Stimulated activated CD4-positive, alpha-beta T cell treated with anti-CD3 and anti-CD28 coated beads, TNF-alpha, amount 100 ng/mL, for 24 hours (primary cell): ENCODE results near the gene PPM1H.
"Not testable (repeated sequence)": the region's sequence is repeated elsewhere in the genome, so short reads cannot be mapped to it uniquely, and the experiment has no call there.

Experiments used
- DNase-seq, 3 experiments: peaks; one replicate each; pipeline ENCODE4 v3.0.0-alpha.2; 2020; ENCODE audit warnings: low read depth in 3 of 3

Gene PPM1H

DNA sequence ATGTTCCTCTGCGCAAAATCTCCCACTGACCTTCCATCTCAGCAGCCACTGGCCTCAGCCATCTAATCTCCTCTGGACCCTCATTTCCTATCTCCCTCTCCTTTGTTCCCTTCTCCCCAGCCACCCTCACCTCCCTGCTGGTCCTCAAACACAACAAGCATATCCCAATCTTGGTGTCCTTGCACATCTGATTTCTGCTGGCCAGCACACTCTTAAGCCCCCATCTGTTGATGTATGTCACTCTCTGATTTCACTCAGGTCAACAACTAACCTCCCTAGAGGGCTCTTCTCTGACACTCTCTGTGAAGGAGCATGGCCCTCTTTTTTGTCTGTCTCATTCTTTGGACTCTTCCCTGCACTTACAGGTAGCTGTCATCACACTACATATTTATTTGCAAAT is 25.6 kb downstream of the PPM1H start:
- no peak for DNase-seq

DNA sequence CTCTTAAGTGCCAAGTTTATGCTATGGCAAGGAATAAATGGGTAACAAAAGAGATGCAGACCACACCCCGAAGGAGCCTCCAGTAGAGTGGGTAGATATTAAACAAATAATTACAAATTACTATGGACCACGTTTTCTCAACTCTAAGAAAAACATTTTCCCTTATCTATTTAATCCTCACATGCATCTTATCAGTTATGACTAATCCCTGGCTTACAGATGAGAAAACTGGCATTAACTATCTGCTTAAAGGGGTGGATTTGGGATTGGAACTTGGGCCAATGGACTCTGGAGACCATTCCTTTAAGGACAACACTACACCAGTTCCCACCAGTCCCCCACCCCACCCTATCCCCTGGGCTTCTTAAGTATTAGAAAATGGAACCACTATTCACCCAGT is 26.3 kb downstream of the PPM1H start:
- DNase-seq = no peak

DNA sequence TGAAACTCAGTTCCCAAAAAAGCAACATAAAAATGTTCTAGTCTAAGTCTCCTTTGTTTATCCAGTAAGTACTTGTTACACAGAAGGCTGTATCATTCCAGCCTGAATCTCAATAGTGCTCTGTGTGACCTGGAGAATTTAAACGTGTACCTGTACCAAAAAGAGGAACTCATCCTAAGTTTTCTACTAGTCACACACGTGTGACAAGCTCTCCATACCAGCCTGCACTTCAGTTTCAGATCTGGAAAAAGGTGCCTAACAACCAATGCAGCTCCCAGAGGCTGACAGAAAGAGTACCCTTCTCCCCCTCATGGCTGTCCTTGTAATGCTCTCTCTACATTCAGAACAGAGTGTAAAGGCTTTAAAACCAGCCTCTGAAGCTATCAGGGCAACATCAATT is 27.4 kb downstream of the PPM1H start:
- no peak for DNase-seq

DNA sequence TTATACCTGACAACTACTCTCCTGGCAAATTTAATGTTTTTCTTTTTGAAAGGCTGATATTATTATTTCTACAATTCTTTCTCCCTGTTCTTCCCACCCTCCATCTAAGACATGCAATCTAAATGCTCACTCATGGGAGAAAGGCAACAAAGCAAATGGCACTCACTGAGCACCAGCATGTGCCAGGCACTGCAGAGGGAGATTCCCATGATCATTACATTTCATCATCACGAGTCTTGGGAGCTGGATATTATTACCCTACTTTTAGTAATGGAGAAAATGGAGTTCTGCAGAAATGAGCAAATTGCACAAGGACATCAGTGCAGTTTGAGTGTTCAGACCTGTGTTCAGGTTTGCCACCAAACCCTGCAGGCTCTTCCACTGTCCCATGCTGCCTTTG is 27.9 kb downstream of the PPM1H start:
- no peak for DNase-seq

DNA sequence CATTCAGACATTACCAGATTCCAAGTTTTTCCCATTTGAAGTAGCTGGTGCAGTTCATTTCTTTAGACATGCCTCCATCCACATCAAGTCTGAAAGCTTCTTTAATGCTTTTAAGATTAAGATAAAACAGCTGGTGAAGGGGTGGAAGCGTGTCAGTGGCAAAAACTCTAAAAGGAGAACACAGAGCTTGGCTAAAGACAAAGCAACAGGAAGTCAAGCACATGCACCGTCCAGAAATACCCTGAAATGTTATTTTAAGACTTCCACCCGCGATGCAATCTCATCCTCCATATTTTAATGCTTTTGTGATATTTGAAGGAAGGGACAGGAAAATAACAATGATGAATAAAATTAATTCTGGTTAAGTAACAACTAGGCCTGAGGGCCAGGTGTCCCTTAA is 31.8 kb downstream of the PPM1H start:
- no peak for DNase-seq

DNA sequence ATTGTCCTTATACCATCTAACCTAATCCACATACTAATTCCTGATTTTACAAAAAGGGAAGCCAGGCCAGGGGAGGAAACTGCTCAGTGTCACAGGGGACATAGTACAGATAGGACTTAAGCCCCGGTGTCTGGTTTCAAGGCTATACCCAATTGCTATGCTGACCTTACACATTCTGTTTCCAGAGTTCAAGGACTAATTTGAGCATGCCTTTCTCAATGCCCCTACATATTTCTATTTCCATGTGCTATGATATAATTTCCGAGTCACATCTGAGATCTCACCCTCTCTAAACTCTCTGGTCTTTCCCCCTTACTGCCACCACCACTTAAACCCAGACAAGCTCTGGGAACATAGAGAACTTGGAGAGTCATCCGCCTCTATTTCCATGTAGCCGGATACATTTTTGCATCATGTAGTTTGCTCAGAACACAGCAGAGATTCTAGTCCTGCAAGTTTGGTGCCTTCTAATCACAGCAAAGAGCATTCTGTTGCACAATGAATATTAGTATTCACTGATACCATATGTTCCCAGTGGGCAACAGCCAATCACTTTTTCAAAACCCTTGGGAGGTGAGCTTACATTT is 34.2 kb downstream of the PPM1H start:
- no peak for DNase-seq

DNA sequence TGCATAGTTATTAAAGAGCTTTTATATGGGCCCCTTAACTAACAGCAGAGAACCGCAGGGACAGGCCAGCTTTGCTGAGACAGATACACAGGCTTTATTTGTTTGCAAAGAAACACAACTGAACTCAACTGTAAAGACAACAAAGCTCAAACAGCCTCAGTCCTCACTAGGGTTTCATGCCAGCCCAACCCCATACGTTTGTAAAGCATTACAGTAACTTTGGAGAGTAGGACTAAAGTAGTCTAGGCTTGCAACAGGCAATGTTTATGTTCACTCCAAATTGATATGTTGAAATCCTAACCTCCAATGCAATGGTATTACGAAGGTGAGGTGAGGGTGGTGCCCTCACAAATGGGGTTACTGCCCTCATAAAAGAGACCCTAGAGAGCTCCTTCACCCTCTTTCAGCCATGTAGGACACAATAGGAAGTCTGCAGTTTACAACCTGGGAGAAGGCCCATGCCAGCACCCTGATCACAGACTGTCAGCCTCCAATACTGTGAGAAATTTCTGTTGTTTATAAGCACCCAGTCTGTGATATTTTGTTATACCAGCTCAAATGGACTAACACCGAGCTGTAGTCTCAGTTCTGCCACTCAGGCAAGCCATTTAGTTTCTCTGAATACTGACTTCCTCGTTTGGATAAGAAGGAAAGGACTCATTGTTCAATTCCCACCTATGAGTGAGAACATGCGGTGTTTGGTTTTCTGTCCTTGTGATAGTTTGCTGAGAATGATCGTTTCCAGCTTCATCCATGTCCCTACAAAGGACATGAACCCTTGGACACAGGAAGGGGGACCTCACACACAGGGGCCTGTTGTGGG is 35.2 kb downstream of the PPM1H start:
- DNase-seq = no peak

DNA sequence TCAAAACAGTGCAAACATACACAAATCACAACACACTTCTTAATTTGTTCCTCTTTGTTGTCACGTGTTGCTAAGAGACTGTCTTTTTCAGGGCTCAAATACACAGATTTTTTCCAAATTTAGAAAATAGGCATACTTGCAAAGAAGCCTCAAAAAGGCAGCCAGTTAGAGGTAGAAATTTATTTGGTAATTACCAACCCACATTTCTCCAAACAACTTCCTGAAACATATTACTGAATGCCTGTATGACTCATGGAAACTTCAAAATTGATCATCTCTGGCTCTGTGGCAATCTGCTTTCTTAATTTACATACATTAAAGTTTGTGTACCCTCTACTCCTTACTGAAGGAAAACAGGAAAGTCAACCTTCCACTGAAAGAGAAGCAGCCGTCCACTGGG is 36.4 kb downstream of the PPM1H start:
- DNase-seq = no peak

DNA sequence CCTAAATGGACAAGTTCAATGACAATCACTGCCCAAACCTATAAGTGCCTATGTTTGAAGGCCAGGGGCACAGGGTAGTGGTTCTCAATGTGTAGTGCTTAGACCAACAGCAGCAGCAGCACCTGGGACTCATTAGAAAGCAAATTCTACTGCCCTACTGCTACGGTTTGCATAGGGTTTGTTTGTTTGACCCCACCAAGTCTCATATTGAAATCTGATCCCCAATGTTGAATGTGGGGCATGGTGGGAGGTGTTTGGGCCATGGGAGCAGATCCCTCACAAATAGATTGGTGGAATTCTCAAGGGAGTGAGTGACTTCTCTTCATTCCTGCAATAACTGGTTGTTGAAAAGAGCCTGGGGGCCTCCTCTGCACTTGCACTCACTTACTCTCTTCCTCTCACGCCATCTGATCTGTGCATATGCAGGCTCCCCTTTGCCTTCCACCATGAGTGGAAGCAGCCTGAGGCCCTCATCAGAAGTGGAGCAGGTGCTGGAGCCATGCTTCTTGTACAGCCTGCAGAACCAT is 39.5 kb downstream of the PPM1H start:
- no peak for DNase-seq

DNA sequence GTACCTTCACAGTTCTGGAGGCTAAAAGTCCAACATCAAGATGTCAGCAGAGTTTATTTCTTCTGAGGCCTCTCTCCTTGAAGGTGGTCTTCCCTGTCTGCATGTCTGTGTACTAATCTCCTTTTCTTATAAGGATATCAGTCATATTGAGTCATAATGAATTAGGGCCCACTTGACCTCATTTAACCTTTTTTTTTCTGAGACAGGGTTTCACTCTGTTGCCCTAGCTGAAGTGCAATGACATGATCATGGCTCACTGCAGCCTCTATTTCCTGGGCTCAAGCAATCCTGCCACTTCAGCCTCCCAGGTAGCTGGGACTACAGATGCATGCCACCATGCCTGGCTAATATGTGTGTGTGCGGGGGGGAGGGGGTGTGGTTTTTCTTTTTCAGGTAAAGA is 41.7 kb downstream of the PPM1H start:
- DNase-seq = no peak

DNA sequence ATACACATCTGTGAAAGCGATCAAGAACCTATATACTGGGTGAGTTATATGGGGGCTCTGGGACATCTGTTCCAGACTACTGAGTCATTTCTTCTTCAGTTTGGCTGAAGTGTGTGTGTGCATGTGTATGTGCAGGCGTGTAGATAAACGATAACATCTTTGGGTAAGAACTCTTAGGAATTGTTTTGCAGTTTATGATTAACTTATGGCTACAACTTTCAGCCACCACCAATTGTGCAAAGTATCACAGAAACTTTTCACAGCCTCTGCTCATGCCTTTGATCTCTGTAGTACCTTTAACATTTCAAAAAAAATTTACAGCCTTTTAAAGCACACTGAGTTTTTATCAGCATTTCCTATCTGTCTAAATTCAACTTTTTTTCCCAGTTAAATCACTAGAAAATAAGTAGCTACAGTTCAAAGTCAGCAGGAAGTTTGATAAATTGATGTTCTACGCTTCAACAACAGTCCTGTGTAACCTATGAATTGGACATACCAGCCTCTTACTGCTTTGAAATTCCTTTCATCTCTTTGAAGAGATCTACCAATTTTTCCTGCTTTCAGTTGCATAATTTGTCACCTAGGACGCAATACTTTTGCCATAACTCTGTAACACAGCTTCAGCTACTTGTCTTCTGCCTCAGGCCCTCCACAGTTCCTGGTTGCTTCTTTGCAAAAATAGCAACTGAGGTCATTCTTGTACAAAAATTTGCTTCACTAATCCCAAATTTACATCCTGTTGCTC is 43.0 kb downstream of the PPM1H start:
- DNase-seq = no peak

DNA sequence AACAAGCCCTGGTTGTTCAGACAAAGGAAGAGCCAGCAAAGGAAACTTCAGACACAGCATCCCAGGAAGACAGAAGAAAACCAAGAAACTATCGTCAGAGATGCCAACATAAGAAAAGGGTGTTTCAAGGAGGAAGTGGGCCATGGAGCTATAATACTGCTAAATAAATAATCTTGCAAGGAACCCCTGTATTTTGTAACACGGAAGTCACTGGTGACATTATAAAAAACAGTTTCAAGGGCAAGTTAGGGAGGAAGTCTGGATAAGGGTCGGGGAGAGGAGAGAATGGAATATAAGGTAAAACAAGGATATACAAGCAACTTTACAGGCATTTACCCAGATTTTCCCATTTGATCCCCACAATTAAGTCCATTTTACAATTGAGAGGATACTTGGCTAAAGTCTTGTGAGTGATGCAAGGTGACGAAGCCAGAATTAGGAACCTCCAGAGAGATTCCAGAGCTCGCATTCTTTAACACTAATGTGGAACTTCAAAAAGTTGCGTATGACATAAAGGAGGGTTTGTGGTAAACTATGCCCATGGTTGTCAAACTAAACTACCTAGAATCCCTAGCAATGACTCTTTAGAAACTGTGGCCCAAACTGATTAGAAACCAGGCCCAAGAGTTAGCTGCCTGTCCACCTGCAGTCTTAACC is 46.4 kb downstream of the PPM1H start:
- no peak for DNase-seq

DNA sequence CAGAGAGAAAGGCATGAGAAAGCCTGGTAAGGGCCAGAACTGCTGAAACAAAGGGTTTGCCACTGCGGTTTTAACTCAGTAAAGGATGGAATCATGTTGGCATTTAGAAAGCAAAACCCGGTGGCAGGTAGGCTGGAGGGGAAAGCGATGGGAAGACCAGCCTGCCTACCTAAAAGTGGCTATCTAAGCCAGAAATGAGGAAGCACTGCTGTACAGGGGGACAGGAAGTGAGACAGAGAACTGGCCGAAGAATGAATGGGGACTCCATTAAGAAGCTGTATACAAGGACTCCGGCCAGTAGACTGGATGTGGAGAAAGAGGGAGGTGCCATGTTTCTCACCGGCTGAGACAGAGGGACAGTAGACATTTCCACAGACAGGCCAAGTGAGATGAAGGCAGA is 48.2 kb downstream of the PPM1H start:
- DNase-seq = no peak

DNA sequence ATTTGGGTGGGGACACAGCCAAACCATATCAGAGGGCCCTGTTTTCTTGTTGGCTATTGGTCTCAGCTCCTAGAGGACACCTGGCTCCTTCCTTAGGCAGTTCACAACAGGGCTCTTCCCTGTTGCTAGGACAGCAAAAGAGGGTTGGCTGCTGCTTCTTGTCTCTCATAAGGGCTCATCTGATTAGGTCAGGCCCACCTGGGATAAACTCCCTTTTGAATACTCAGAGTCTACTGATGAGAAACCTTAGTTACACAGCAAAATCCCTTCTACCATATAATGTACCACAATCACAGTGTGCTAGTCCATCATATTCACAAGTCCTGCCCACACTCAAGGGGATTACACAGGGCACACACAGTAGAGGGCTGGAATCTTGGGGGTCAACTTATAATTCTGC is 49.7 kb downstream of the PPM1H start:
- DNase-seq = no peak

DNA sequence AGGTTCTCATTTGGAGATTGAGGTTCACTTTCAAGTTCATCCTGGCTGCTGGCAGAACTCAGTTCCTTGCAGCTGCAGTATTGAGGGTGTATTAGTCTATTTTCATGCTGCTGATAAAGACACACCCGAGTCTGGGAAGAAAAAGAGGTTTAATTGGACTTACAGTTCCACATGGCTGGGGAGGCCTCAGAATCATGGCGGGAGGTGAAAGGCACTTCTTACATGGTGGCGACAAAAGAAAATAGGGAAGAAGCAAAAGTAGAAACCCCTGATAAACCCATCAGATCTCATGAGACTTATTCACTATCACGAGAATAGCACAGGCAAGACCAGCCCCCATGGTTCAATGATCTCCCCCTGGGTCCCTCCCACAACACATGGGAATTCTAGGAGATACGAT is 50.1 kb downstream of the PPM1H start:
- not testable (repeated sequence) for DNase-seq

DNA sequence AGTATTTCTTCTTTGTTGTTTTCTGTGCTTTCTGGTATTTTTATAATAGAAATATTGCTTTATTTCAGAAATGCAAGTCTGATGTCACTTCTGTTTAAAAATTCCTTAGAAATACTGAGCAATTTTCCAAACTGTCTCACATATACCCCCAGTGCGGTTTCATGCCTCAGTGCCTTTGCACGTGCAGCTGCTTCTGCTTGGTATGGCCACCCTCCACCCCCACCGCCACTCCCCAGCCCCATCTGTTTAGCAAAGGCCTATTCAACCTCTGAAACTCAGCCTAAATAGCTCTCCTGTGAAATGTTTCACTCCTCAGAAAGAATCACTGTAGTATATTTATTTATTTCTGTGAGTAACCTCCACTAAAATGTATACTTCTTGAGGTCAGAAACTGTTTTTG is 52.3 kb downstream of the PPM1H start:
- DNase-seq = no peak

DNA sequence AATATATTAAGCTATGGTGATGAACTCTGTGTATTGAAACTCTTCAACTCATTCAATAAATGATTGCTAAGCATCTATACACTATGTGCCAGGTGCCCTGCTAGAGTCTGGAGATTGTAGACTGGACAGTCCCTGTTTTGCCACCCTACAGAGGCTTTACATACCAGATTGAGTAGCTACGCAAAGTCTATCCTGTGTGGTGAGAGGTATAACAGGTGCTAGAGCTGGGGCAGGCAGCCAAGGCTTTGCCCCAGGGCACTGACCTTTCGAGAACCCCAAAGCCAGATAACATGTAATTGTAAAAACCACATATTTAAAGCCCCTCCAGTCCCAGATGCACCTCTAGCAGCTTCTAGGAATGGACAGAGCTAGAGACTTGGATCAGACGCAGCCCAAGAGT is 52.8 kb downstream of the PPM1H start:
- DNase-seq = no peak

DNA sequence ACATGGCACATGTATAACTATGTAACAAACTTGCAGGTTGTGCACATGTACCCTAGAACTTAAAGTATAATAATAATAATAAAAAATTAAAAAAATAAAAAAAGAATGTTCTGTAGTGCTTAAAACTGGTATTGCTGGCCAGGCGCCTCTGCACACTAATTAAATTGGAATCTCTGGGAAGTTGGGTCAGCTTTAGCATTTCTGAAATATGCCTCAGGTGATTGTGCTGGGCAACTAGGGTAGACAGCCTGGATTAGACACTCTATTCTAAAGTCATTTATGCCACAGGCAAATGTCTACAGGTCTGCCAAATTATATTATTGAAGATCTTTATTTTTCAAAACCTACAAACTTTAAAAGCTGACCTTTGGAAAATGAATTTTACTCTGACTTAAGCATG is 55.3 kb downstream of the PPM1H start:
- no peak for DNase-seq

DNA sequence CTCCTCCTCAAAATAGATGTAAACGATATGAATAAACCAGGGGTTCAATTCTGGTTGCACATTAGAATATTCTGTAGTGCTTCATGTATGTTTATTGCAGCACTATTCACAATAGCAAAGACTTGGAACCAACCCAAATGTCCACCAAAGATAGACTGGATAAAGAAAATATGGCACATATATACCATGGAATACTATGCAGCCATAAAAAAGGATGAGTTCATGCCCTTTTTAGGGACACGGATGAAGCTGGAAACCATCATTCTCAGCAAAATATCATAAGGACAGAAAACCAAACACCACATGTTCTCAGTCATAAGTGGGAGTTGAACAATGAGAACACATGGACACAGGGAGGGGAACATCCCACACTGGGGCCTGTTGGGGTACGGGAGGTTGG is 55.7 kb downstream of the PPM1H start:
- DNase-seq = not testable (repeated sequence)

DNA sequence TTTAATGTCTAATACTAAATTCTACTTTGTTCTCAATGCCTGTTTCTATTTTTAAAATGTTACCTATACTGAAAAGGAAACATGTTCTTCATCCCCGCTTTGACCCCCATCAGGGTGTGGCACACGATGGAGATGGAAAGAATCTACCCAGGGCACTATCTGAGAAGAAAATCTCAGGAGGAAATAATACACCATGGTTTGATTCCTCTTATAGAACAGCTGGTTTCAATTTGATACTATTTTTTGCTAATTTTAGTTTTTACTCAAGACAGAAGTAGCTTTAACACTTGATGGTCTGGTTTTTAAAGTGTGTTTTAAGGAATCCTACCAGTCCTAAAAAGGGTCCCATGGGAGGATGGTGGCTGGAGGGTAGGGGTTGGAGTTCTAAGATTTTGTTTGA is 56.7 kb downstream of the PPM1H start:
- no peak for DNase-seq

DNA sequence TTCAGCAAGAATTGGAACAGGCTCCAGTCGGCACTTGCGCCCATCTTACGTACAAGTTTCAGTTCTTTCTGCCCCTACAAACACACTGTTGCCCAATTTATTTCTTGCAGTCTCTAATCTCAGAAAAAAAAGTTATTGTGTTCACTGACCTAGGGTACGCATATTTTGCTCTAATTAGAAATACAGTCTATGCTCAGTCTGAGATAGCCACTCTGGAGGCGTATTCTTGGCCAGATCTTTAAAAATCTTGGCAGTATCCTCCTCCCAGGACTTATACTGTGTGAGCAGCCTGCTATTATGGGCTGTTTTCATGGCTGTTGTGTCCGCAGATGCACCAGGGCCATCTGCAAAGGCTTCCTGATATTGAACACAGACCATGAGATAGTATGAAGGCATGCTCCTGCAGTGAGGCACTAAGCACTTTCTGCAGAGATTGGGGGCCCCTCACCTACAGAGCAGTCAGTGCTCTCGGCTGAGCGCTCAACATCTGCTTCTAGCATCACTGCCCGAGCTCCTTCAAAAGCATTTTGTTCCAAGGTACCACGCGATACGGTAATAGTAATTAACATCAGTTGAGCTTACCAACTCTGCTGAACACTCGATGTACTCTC is 57.9 kb downstream of the PPM1H start:
- no peak for DNase-seq
